Type B pancreatic cell (in vitro differentiated cells): Measurements from ENCODE around the gene VRK2. TPM values are rescaled to one million over a fixed set of nuclear protein-coding genes. Genes with fewer than 3 reads are reported as not detected.
"Not testable (repeated sequence)": the region's sequence is repeated elsewhere in the genome, so short reads cannot be mapped to it uniquely, and the experiment has no call there.

Experiments used
- DNase-seq: peaks from one replicate; pipeline ENCODE4 v3.0.0; 2021; ENCODE audit warnings: mixed read lengths; ENCODE audit not compliant: unreplicated experiment; ENCODE audit errors: extremely low spot score
- H3K27ac Mint-ChIP-seq: 2 replicates; pipeline ENCODE4 v1.8.0; 2021; ENCODE audit warnings: mild to moderate bottlenecking, mixed read lengths
- H3K27me3 Mint-ChIP-seq: 2 replicates; pipeline ENCODE4 v1.8.0; 2021; ENCODE audit warnings: mixed read lengths
- H3K36me3 Mint-ChIP-seq: 2 replicates; pipeline ENCODE4 v1.8.0; 2021; ENCODE audit warnings: mixed read lengths
- H3K4me1 Mint-ChIP-seq: one replicate; pipeline ENCODE4 v1.8.0; 2021; ENCODE audit warnings: mixed read lengths; ENCODE audit not compliant: unreplicated experiment
- H3K4me3 Mint-ChIP-seq: 2 replicates; pipeline ENCODE4 v1.8.0; 2021; ENCODE audit warnings: mild to moderate bottlenecking, mixed read lengths
- H3K9me3 Mint-ChIP-seq: 2 replicates; pipeline ENCODE4 v1.8.0; 2021; ENCODE audit warnings: mixed read lengths
- CTCF ChIP-seq: fragments of 200-600 bp; sonication (generic); conservative IDR thresholded peaks from 2 replicates; pipeline ENCODE4 v1.5.0; 2021; ENCODE audit warnings: antibody characterized with exemption, mild to moderate bottlenecking
- total RNA-seq: library from RNA; stranded (reverse); gene quantifications from 2 replicates; pipeline ENCODE4 v1.2.1, GENCODE V29; 2021; ENCODE audit warnings: low replicate concordance

The VRK2 gene
- total RNA-seq, 1 donor from 2014 or later: 17.7 TPM

- not testable (repeated sequence) for H3K4me1 Mint-ChIP-seq, DNase-seq
Measured at GRCh38 chr2:58177187-58177586, 130.6 kb downstream of the VRK2 start.

GRCh38 chr2:58180175-58180574 is 133.6 kb downstream of the VRK2 start:
- H3K4me1 Mint-ChIP-seq, DNase-seq, H3K27me3 Mint-ChIP-seq, H3K4me3 Mint-ChIP-seq, H3K27ac Mint-ChIP-seq: not testable (repeated sequence)
- peaks cover 14% of the 10 kb centered on the region for H3K9me3 Mint-ChIP-seq
- H3K36me3 Mint-ChIP-seq: peaks cover 33% of the 10 kb centered on the region

More at GRCh38 chr2:58177187-58177586, 130.6 kb downstream of the VRK2 start:
- H3K27ac Mint-ChIP-seq, H3K4me3 Mint-ChIP-seq, H3K27me3 Mint-ChIP-seq: not testable (repeated sequence)
- Mint-ChIP-seq H3K9me3 (peaks cover 26% of the 10 kb centered on the region), H3K36me3 (peaks cover 46% of the 10 kb centered on the region)

- H3K27me3 Mint-ChIP-seq: no peaks in the 10 kb centered on the region
- no peak for DNase-seq
- H3K4me1 Mint-ChIP-seq: no peaks in the 10 kb centered on the region
- H3K36me3 Mint-ChIP-seq: peaks cover 33% of the 10 kb centered on the region
- peaks cover 14% of the 10 kb centered on the region for H3K9me3 Mint-ChIP-seq
- H3K27ac Mint-ChIP-seq: no peak overlapping the region
- TF ChIP-seq CTCF: no peak
- H3K4me3 Mint-ChIP-seq: no peak overlapping the region
Measured at GRCh38 chr2:58180635-58181034, 134.0 kb downstream of the VRK2 start.

GRCh38 chr2:58182527-58182926 is 135.9 kb downstream of the VRK2 start:
- Mint-ChIP-seq H3K27me3 (no peaks in the 10 kb centered on the region), H3K4me3 (no peak overlapping the region), H3K9me3 (peaks cover 14% of the 10 kb centered on the region), H3K27ac (no peak overlapping the region), H3K4me1 (no peaks in the 10 kb centered on the region), H3K36me3 (peaks cover 36% of the 10 kb centered on the region)
- no peak for DNase-seq
- TF ChIP-seq CTCF: no peak

GRCh38 chr2:58186501-58186900 is 139.9 kb downstream of the VRK2 start:
- DNase-seq: no peak
- H3K27ac Mint-ChIP-seq: no peak overlapping the region
- no peaks in the 10 kb centered on the region for H3K4me1 Mint-ChIP-seq
- no peaks in the 10 kb centered on the region for H3K27me3 Mint-ChIP-seq
- H3K36me3 Mint-ChIP-seq: peaks cover 13% of the 10 kb centered on the region
- no peak overlapping the region for H3K4me3 Mint-ChIP-seq
- H3K9me3 Mint-ChIP-seq: no peaks in the 10 kb centered on the region
- no peak for TF ChIP-seq CTCF

DNA sequence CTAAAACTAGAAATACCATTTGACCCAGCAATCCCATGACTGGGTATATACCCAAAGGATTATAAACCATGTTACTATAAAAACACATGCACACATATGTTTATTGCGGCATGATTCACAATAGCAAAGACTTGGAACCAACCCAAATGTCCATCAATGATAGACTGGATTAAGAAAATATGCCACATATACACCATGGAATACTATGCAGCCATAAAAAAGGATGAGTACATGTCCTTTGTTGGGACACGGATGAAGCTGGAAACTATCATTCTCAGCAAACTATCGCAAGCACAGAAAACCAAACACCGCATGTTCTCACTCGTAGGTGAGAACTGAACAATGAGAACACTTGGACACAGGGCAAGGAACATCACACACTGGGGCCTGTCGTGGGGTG is 140.4 kb downstream of the VRK2 start:
- not testable (repeated sequence) for DNase-seq, H3K4me3 Mint-ChIP-seq, H3K27me3 Mint-ChIP-seq, H3K9me3 Mint-ChIP-seq, H3K27ac Mint-ChIP-seq, H3K4me1 Mint-ChIP-seq
- peaks cover 12% of the 10 kb centered on the region for H3K36me3 Mint-ChIP-seq

DNA sequence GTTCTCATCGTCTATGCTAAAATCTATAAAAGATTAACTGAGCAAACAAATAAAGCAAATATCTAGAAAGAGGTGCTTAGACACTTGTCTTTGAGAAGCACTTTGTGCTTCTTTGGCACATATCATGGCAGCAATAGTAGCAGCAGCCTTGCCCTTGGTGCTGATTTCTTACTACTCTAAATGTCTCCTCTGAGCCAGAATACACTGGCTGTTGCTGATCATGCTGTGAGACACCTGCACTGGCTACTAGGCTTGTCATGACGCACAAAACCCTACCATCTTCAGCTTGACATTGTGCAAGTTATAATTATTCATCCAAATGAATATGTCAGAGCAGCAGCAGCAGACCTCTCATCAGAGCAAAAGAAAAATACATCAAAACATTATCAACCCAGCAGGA is 147.9 kb downstream of the VRK2 start:
- DNase-seq: no peak
- Mint-ChIP-seq H3K27me3 (no peaks in the 10 kb centered on the region), H3K36me3 (no peaks in the 10 kb centered on the region), H3K4me3 (no peak overlapping the region), H3K27ac (no peak overlapping the region), H3K4me1 (no peaks in the 10 kb centered on the region), H3K9me3 (no peaks in the 10 kb centered on the region)
- no peak for TF ChIP-seq CTCF
